HEK293 (cell line): ENCODE data around the gene DISC1.

Source experiments
- CTCF ChIP-seq: fragments of 450-650 bp; formaldehyde crosslinking; IDR thresholded peaks from 2 replicates; pipeline ENCODE4 v1.5.1; 2016; ENCODE audit warnings: missing biosample characterization, missing genetic modification characterization
- MEIS1 ChIP-seq: sonication (generic); formaldehyde crosslinking; IDR thresholded peaks from 2 replicates; pipeline ENCODE4 v1.8.1; 2022; ENCODE audit warnings: missing genetic modification reagents, mild to moderate bottlenecking, borderline replicate concordance
- PRDM4 ChIP-seq: fragments of 450-650 bp; formaldehyde crosslinking; IDR thresholded peaks from 2 replicates; pipeline ENCODE4 v1.5.1; 2017; ENCODE audit warnings: missing biosample characterization, missing genetic modification characterization
- TCF7L2 ChIP-seq: IDR thresholded peaks from 2 replicates; pipeline ENCODE4 v1.6.1; 2011; ENCODE audit warnings: low read depth, mild to moderate bottlenecking, inconsistent platforms, low read length, moderate library complexity, borderline replicate concordance
- ZNF239 ChIP-seq: fragments of 450-650 bp; formaldehyde crosslinking; IDR thresholded peaks from 2 replicates; pipeline ENCODE4 v1.5.1; 2016; ENCODE audit warnings: missing biosample characterization, missing genetic modification characterization
- ZNF274 ChIP-seq, 2 experiments: fragments of 200-500 bp in 1 of 2; fragments of 450-650 bp in 1 of 2; sonication (Bioruptor generic) in 1 of 2; formaldehyde crosslinking in 1 of 2; IDR thresholded peaks; 2 replicates each; pipeline versions ENCODE4 v1.5.1 to v1.6.1; 2014 to 2016; ENCODE audit warnings: borderline replicate concordance in 1 of 2, inconsistent platforms in 1 of 2, low read length in 1 of 2, missing biosample characterization in 1 of 2, missing genetic modification characterization in 1 of 2
- ZNF514 ChIP-seq: fragments of 450-650 bp; formaldehyde crosslinking; IDR thresholded peaks from 2 replicates; pipeline ENCODE4 v1.5.1; 2016; ENCODE audit warnings: missing biosample characterization, missing genetic modification characterization
- ZNF76 ChIP-seq: fragments of 450-650 bp; formaldehyde crosslinking; IDR thresholded peaks from 2 replicates; pipeline ENCODE4; 2016; ENCODE audit warnings: low read depth, missing biosample characterization, missing genetic modification characterization, borderline replicate concordance
- ZNF768 ChIP-seq: fragments of 450-650 bp; formaldehyde crosslinking; IDR thresholded peaks from 2 replicates; pipeline ENCODE4 v1.5.1; 2018; ENCODE audit warnings: missing biosample characterization, mild to moderate bottlenecking, missing genetic modification characterization
- TF ChIP-seq, protein P1 (sequence below): fragments of 450-650 bp; formaldehyde crosslinking; IDR thresholded peaks from 2 replicates; pipeline ENCODE4 v1.5.1; 2016; ENCODE audit warnings: missing biosample characterization, missing genetic modification characterization
- TF ChIP-seq, protein P2 (sequence below): fragments of 450-650 bp; formaldehyde crosslinking; optimal IDR thresholded peaks from 2 replicates; pipeline ENCODE3; 2016; ENCODE audit warnings: missing biosample characterization, mild to moderate bottlenecking, missing genetic modification characterization

DNA sequence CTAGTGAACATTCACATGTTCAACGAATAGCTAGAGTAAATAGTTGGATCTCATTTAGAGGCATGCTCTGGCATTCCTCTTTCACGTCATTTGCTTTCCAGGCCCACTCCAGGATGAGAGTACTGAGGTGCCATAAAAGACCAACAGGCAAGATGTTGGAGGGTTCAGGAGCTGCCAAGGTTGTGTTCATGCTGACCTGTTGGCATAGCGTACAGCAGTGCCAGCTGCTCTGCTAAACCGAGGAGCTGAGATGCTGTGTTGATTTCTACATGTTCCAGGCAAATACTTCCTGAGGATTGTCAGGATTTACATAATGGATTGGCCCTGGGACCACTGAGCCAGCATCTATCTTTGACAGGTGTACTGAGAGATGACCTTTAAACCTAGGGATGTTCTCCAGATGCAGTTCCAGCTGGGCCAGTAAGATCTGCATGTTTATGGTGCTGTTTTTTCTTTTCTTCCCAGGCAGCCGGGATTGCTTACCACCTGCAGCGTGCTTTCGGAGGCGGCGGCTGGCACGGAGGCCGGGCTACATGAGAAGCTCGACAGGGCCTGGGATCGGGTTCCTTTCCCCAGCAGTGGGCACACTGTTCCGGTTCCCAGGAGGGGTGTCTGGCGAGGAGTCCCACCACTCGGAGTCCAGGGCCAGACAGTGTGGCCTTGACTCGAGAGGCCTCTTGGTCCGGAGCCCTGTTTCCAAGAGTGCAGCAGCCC is 66.9 kb downstream of the DISC1 start:
- TF ChIP-seq ZNF274 (IDR thresholded peaks at IDR 0.05; ENCODE audit: low read length) (no peak), ZNF274 (tag by site-specific recombination; IDR thresholded peaks at IDR 0.05; ENCODE audit: borderline replicate concordance) (no peak), CTCF (tag by site-specific recombination) (no peak), ZNF76 (tag by site-specific recombination) (no peak), ZNF514 (no peak), MEIS1 (CRISPR knock-in tag) (no peak), ZNF239 (tag by site-specific recombination) (no peak), TCF7L2 (no peak), ZNF768 (tag by site-specific recombination) (no peak), PRDM4 (tag by site-specific recombination) (no peak)
- TF ChIP-seq, protein P1, sequence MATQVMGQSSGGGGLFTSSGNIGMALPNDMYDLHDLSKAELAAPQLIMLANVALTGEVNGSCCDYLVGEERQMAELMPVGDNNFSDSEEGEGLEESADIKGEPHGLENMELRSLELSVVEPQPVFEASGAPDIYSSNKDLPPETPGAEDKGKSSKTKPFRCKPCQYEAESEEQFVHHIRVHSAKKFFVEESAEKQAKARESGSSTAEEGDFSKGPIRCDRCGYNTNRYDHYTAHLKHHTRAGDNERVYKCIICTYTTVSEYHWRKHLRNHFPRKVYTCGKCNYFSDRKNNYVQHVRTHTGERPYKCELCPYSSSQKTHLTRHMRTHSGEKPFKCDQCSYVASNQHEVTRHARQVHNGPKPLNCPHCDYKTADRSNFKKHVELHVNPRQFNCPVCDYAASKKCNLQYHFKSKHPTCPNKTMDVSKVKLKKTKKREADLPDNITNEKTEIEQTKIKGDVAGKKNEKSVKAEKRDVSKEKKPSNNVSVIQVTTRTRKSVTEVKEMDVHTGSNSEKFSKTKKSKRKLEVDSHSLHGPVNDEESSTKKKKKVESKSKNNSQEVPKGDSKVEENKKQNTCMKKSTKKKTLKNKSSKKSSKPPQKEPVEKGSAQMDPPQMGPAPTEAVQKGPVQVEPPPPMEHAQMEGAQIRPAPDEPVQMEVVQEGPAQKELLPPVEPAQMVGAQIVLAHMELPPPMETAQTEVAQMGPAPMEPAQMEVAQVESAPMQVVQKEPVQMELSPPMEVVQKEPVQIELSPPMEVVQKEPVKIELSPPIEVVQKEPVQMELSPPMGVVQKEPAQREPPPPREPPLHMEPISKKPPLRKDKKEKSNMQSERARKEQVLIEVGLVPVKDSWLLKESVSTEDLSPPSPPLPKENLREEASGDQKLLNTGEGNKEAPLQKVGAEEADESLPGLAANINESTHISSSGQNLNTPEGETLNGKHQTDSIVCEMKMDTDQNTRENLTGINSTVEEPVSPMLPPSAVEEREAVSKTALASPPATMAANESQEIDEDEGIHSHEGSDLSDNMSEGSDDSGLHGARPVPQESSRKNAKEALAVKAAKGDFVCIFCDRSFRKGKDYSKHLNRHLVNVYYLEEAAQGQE: no peak
- TF ChIP-seq, protein P2, sequence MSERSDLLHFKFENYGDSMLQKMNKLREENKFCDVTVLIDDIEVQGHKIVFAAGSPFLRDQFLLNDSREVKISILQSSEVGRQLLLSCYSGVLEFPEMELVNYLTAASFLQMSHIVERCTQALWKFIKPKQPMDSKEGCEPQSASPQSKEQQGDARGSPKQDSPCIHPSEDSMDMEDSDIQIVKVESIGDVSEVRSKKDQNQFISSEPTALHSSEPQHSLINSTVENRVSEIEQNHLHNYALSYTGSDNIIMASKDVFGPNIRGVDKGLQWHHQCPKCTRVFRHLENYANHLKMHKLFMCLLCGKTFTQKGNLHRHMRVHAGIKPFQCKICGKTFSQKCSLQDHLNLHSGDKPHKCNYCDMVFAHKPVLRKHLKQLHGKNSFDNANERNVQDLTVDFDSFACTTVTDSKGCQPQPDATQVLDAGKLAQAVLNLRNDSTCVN (tag by site-specific recombination): no peak
